ENCODE results near the gene SMC1B. TPM values are rescaled to one million over a fixed set of nuclear protein-coding genes. Genes with fewer than 3 reads are reported as not detected.
"Not testable (repeated sequence)": the region's sequence is repeated elsewhere in the genome, so short reads cannot be mapped to it uniquely, and the experiment has no call there.

SMC1B gene
- total and polyA plus RNA-seq, 2 donors, result 0.16 TPM; not detected in 1

GRCh38 chr22:45381348-45381747 lies 32.1 kb downstream of the SMC1B start:
- no peaks in the 10 kb centered on the region for H3K4me1 ChIP-seq (ENCODE audit: insufficient read depth)
- WGBS, result 92% methylated on average over 2 of the region's 2 CpGs
- H3K27ac ChIP-seq (ENCODE audit: low read depth), result no peak overlapping the region
- no peaks in the 10 kb centered on the region for H3K36me3 ChIP-seq (ENCODE audit: insufficient read depth)
- DNase-seq (ENCODE audit: extremely low spot score), result no peak
- no peak overlapping the region for H3K4me3 ChIP-seq (ENCODE audit: low read depth, low read length)

- 58% methylated on average over 1 of the region's 1 CpG for WGBS
- no peak for DNase-seq (ENCODE audit: extremely low spot score)
- H3K27ac ChIP-seq (ENCODE audit: low read depth), result no peak overlapping the region
- H3K4me3 ChIP-seq (ENCODE audit: low read depth, low read length), result no peak overlapping the region
- H3K4me1 ChIP-seq (ENCODE audit: insufficient read depth), result no peaks in the 10 kb centered on the region
- H3K36me3 ChIP-seq (ENCODE audit: insufficient read depth), result no peaks in the 10 kb centered on the region
Measured at GRCh38 chr22:45376703-45377102, 36.7 kb downstream of the SMC1B start.

- no peak for DNase-seq (ENCODE audit: extremely low spot score)
- no peak overlapping the region for H3K27ac ChIP-seq (ENCODE audit: low read depth)
- 89% methylated on average over 3 of the region's 3 CpGs for WGBS
Measured at GRCh38 chr22:45376009-45376408, 37.4 kb downstream of the SMC1B start.

GRCh38 chr22:45373592-45373991 lies 39.8 kb downstream of the SMC1B start:
- DNase-seq (ENCODE audit: extremely low spot score); H3K27ac ChIP-seq (ENCODE audit: low read depth); H3K4me3 ChIP-seq (ENCODE audit: low read depth, low read length); H3K4me1 ChIP-seq (ENCODE audit: insufficient read depth); H3K36me3 ChIP-seq (ENCODE audit: insufficient read depth): not testable (repeated sequence)
- WGBS, result 87% methylated on average over 3 of the region's 3 CpGs

More at GRCh38 chr22:45376009-45376408, 37.4 kb downstream of the SMC1B start:
- Histone ChIP-seq H3K4me1 (ENCODE audit: insufficient read depth) (no peaks in the 10 kb centered on the region), H3K36me3 (ENCODE audit: insufficient read depth) (no peaks in the 10 kb centered on the region), H3K4me3 (ENCODE audit: low read depth, low read length) (no peak overlapping the region)

GRCh38 chr22:45366713-45367112 lies 46.7 kb downstream of the SMC1B start:
- 83% methylated on average over 3 of the region's 3 CpGs for WGBS
- H3K27ac ChIP-seq (ENCODE audit: low read depth), result no peak overlapping the region
- DNase-seq (ENCODE audit: extremely low spot score), result no peak
- no peaks in the 10 kb centered on the region for H3K4me1 ChIP-seq (ENCODE audit: insufficient read depth)
- no peak overlapping the region for H3K4me3 ChIP-seq (ENCODE audit: low read depth, low read length)
- H3K36me3 ChIP-seq (ENCODE audit: insufficient read depth), result no peaks in the 10 kb centered on the region

- no peak for DNase-seq (ENCODE audit: extremely low spot score)
- Histone ChIP-seq H3K4me3 (ENCODE audit: low read depth, low read length) (no peak overlapping the region), H3K4me1 (ENCODE audit: insufficient read depth) (no peaks in the 10 kb centered on the region), H3K27ac (ENCODE audit: low read depth) (no peak overlapping the region), H3K36me3 (ENCODE audit: insufficient read depth) (no peaks in the 10 kb centered on the region)
- WGBS, result 68% methylated on average over 4 of the region's 4 CpGs
Measured at GRCh38 chr22:45359627-45360026, 53.8 kb downstream of the SMC1B start.

- H3K27ac ChIP-seq (ENCODE audit: low read depth), result no peak overlapping the region
- H3K36me3 ChIP-seq (ENCODE audit: insufficient read depth), result no peaks in the 10 kb centered on the region
- WGBS, result 96% methylated on average over 1 of the region's 1 CpG
- no peaks in the 10 kb centered on the region for H3K4me1 ChIP-seq (ENCODE audit: insufficient read depth)
- DNase-seq (ENCODE audit: extremely low spot score), result no peak
- H3K4me3 ChIP-seq (ENCODE audit: low read depth, low read length), result no peak overlapping the region
Measured at GRCh38 chr22:45358127-45358526, 55.3 kb downstream of the SMC1B start.

- no peaks in the 10 kb centered on the region for H3K4me1 ChIP-seq (ENCODE audit: insufficient read depth)
- H3K27ac ChIP-seq (ENCODE audit: low read depth), result no peak overlapping the region
- H3K36me3 ChIP-seq (ENCODE audit: insufficient read depth), result no peaks in the 10 kb centered on the region
- no peak for DNase-seq (ENCODE audit: extremely low spot score)
- 98% methylated on average over 1 of the region's 1 CpG for WGBS
- H3K4me3 ChIP-seq (ENCODE audit: low read depth, low read length), result no peak overlapping the region
Measured at GRCh38 chr22:45357490-45357889, 55.9 kb downstream of the SMC1B start.

- no peak for DNase-seq (ENCODE audit: extremely low spot score)
- H3K4me3 ChIP-seq (ENCODE audit: low read depth, low read length), result no peak overlapping the region
- H3K36me3 ChIP-seq (ENCODE audit: insufficient read depth), result no peaks in the 10 kb centered on the region
- H3K4me1 ChIP-seq (ENCODE audit: insufficient read depth), result no peaks in the 10 kb centered on the region
- WGBS, result 86% methylated on average over 5 of the region's 5 CpGs
- no peak overlapping the region for H3K27ac ChIP-seq (ENCODE audit: low read depth)
Measured at GRCh38 chr22:45353786-45354185, 59.6 kb downstream of the SMC1B start.

GRCh38 chr22:45352757-45353156 lies 60.6 kb downstream of the SMC1B start:
- H3K4me1 ChIP-seq (ENCODE audit: insufficient read depth); H3K4me3 ChIP-seq (ENCODE audit: low read depth, low read length); H3K27ac ChIP-seq (ENCODE audit: low read depth); H3K36me3 ChIP-seq (ENCODE audit: insufficient read depth); DNase-seq (ENCODE audit: extremely low spot score): not testable (repeated sequence)
- 80% methylated on average over 5 of the region's 5 CpGs for WGBS

GRCh38 chr22:45351956-45352355 lies 61.4 kb downstream of the SMC1B start:
- Histone ChIP-seq H3K4me3 (ENCODE audit: low read depth, low read length) (no peak overlapping the region), H3K27ac (ENCODE audit: low read depth) (no peak overlapping the region), H3K36me3 (ENCODE audit: insufficient read depth) (no peaks in the 10 kb centered on the region), H3K4me1 (ENCODE audit: insufficient read depth) (no peaks in the 10 kb centered on the region)
- DNase-seq (ENCODE audit: extremely low spot score), result no peak
- WGBS, result 96% methylated on average over 1 of the region's 1 CpG

GRCh38 chr22:45349916-45350315 lies 63.5 kb downstream of the SMC1B start:
- no peak overlapping the region for H3K27ac ChIP-seq (ENCODE audit: low read depth)
- WGBS, result 89% methylated on average over 3 of the region's 3 CpGs
- no peak for DNase-seq (ENCODE audit: extremely low spot score)
- no peaks in the 10 kb centered on the region for H3K4me1 ChIP-seq (ENCODE audit: insufficient read depth)
- H3K4me3 ChIP-seq (ENCODE audit: low read depth, low read length), result no peak overlapping the region
- H3K36me3 ChIP-seq (ENCODE audit: insufficient read depth), result no peaks in the 10 kb centered on the region

- Histone ChIP-seq H3K4me1 (ENCODE audit: insufficient read depth) (no peaks in the 10 kb centered on the region), H3K4me3 (ENCODE audit: low read depth, low read length) (no peak overlapping the region), H3K27ac (ENCODE audit: low read depth) (no peak overlapping the region), H3K36me3 (ENCODE audit: insufficient read depth) (peaks cover 3% of the 10 kb centered on the region)
- no peak for DNase-seq (ENCODE audit: extremely low spot score)
- WGBS, result 63% methylated on average over 5 of the region's 5 CpGs
Measured at GRCh38 chr22:45344334-45344733, 69.1 kb downstream of the SMC1B start.

GRCh38 chr22:45343143-45343542 lies 70.3 kb downstream of the SMC1B start:
- WGBS, result 94% methylated on average over 8 of the region's 8 CpGs
- peaks cover 3% of the 10 kb centered on the region for H3K36me3 ChIP-seq (ENCODE audit: insufficient read depth)

GRCh38 chr22:45341498-45341897 lies 71.9 kb downstream of the SMC1B start:
- H3K4me1 ChIP-seq (ENCODE audit: insufficient read depth), result no peaks in the 10 kb centered on the region
- no peak for DNase-seq (ENCODE audit: extremely low spot score)
- peaks cover 3% of the 10 kb centered on the region for H3K36me3 ChIP-seq (ENCODE audit: insufficient read depth)
- no peak overlapping the region for H3K4me3 ChIP-seq (ENCODE audit: low read depth, low read length)
- 73% methylated on average over 6 of the region's 6 CpGs for WGBS
- H3K27ac ChIP-seq (ENCODE audit: low read depth), result no peak overlapping the region

More at GRCh38 chr22:45343143-45343542, 70.3 kb downstream of the SMC1B start:
- Histone ChIP-seq H3K4me1 (ENCODE audit: insufficient read depth) (no peaks in the 10 kb centered on the region), H3K27ac (ENCODE audit: low read depth) (no peak overlapping the region), H3K4me3 (ENCODE audit: low read depth, low read length) (no peak overlapping the region)
- DNase-seq (ENCODE audit: extremely low spot score), result no peak

All from urinary bladder (tissue), 4 donors.